GM13976 (cell line): Measurements from ENCODE around the gene ASRGL1.

Experiments used
- DNase-seq: peaks from one replicate; pipeline ENCODE4 v3.0.0; 2012; ENCODE audit warnings: low spot score
- CTCF ChIP-seq: IDR thresholded peaks from 2 replicates; pipeline ENCODE4 v1.5.1; 2012; ENCODE audit warnings: borderline replicate concordance, mild to moderate bottlenecking; ENCODE audit not compliant: insufficient read depth; ENCODE audit errors: extremely low read depth, missing control alignments, control extremely low read depth
- in situ Hi-C: fragments of 300-500 bp; cut with MboI; formaldehyde crosslinking; loops from one replicate; pipeline ENCODE4 v1.12.0; 2022; ENCODE audit warnings: low sequenced_read_pairs, mixed read lengths, inconsistent platforms; ENCODE audit not compliant: unreplicated experiment

The ASRGL1 gene

GRCh38 chr11:62337303-62338181 is at the start of gene ASRGL1:
Gene ASRGL1 (plus strand): TSS chr11:62337448. CDS start chr11:62337978, 530 bp downstream.
- no peak for TF ChIP-seq CTCF
- peak; percentile 83 for DNase-seq
- in situ Hi-C loops = no loop called here

- no peak for DNase-seq
Measured at GRCh38 chr11:62295504-62295903, 41.7 kb upstream of the ASRGL1 start.

DNA sequence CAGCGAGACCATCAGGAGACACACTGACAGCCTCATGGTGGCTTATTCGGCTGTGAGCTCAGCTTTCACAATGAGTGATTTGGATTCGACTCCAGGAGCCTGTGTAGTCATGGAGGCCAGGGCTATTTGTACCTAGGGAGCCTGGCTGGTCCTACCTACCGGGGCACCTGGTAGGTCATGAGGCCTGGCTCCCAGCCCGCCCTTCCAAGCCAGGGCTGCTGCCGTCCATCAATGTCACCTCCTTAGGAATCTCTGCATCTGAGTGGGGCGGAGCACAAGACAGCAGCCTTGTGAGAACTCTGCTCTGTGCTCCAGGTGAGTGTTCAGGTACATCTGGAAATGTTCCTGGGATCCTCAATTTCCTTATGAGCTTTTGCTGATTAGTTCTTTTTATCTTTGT is 38.3 kb upstream of the ASRGL1 start, which contains the start of gene SCGB1D4:
Gene SCGB1D4, minus strand, starts transcription at position 101 of the 400 bp plus-strand sequence. Its CDS starts 65 bp downstream, at position 36.
- in situ Hi-C loops = no loop called here
- no peak for DNase-seq
- no peak for TF ChIP-seq CTCF

More at GRCh38 chr11:62295504-62295903, 41.7 kb upstream of the ASRGL1 start:
- no peak for TF ChIP-seq CTCF
- in situ Hi-C loops = no loop called here

- DNase-seq = no peak
- in situ Hi-C loops = no loop called here
- no peak for TF ChIP-seq CTCF
Measured at GRCh38 chr11:62306227-62306626, 31.0 kb upstream of the ASRGL1 start.

DNA sequence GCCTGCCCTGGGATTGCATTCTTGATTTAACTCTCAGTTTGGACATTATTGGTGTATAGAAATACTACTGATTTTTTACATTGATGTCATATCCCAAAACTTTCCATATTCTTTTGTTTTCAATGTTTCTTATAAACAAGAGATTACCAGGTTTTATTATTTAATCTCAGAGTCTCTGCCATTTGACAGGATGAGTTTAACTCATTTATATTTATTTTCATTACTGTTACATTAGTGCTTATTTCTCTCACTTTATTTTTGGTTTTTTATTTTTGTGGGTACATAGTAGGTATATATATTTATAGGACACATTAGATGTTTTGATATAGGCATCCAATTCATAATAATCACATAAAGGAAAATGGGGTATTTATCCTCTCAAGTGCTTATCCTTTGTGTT is 29.3 kb upstream of the ASRGL1 start:
- no peak for DNase-seq
- TF ChIP-seq CTCF = no peak
- in situ Hi-C loops = no loop called here

GRCh38 chr11:62309991-62310390 is 27.3 kb upstream of the ASRGL1 start:
- in situ Hi-C loops = loop anchor here (10.0 kb wide), 1 partner anchor 135 kb away; no protein-coding TSS in a partner anchor
- no peak for TF ChIP-seq CTCF
- no peak for DNase-seq
